ENCODE data around the gene SEMA3D. TPM values are rescaled to one million over a fixed set of nuclear protein-coding genes. Genes with fewer than 3 reads are reported as not detected.
"Not testable (repeated sequence)": the region's sequence is repeated elsewhere in the genome, so short reads cannot be mapped to it uniquely, and the experiment has no call there.

Gene SEMA3D
- polyA plus RNA-seq, 3 donors = 41.8 to 47.6 (median 42.7) TPM

DNA sequence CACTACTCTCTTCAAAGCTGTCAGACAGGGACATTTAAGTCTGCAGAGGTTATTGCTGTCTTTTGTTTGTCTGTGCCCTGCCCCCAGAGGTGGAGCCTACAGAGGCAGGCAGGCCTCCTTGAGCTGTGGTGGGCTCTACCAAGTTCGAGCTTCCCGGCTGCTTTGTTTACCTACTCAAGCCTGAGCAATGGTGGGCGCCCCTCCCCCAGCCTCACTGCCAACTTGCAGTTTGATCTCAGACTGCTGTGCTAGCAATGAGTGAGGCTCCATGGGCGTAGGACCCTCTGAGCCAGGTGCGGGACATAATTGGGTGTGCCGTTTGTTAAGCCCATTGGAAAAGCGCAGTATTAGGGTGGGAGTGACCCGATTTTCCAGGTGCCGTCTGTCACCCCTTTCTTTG lies 193.9 kb downstream of the SEMA3D start:
- DNase-seq = not testable (repeated sequence)

DNA sequence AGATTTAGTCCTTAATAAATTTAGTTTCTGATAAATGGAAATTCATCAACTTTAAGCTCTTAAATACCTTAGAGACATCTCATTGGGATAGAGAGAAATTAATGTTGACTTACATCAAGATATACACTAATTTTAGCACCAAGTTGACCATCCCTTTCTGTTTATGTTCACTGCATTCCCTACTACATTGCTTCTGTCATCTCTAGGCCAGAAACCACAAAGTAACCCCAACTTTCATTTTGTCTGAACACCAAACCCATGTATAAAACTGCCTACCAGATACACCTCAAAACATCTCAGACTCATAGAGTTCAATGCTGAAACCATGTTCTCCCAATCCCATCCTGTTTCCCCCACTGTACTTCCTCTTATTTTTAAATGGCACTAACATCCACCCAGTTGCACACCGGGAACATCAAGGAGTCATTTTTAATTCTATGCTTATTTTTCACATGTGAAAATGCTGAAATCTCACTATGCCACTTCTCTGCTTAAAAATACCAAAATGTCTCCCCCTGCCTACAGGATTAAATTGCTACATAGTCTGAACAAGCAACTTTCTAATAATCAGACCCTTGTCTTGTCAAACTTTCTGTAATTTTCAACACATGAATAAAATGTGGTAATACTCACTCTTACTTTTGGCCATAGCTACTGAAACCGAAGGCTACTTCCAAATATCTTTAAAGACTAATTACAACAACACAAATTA lies 201.6 kb downstream of the SEMA3D start:
- no peak for DNase-seq

DNA sequence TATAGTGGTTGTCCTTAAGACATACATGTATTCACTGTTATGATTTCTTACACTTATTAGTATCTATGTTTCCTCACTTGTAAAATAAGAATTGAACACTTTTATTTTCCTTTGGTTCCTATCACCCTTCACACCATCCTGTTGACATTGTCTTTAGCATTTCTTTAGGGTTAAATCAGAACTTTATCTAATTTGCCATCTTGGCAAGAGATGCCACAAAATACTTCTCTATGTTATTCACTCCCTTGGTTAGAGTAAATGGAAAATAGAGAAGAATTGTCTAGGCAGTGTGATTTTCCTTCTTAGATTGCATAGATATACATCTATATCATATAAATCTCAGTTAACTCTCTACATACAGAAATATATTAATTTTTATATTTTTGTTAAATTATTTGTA lies 204.7 kb downstream of the SEMA3D start:
- no peak for DNase-seq

GRCh38 chr7:84981055-84981976 lies 205.5 kb downstream of the SEMA3D start:
- no peak for DNase-seq

GRCh38 chr7:84975586-84976185 lies 211.2 kb downstream of the SEMA3D start:
- no peak for DNase-seq

DNA sequence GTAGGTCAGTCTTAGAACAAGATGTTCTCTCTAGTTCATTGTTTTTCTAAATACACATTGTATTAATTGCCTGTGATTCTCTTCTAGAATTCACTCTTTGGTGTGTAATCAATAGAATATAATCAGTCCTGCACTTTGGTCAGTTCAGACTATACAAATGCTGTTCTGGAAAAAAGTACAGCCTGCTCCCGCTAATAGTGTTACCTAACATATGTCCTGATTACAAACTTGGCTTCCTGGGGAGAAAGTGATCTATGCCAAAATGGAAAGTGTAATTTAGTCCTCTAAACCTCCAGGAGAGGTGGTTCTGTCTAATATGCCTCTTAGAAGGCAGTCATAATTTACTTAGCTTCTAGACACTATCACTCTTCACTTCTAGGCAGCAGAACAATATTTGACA lies 215.5 kb downstream of the SEMA3D start:
- DNase-seq = no peak

- DNase-seq = no peak
These were observed 216.2 kb downstream of the SEMA3D start for GRCh38 chr7:84970670-84971069.

DNA sequence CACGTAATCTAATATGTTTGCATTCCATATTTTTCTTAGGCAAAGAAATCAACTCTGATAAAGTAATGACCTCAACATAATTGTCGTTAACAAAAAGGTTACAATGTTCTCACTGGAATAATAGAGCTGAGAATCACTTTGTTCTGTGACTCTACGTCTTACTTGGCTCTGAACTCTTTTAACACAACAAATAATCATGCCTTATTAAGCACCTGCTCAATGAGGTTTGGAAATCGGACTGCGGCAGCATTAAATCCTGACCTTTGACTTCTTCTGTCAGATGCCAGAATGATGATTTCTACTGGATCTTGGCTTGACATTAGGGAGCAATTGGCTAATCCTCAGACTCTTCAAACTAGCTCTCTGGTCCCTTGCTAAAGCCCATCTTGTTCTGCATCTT lies 233.6 kb downstream of the SEMA3D start:
- DNase-seq = no peak

DNA sequence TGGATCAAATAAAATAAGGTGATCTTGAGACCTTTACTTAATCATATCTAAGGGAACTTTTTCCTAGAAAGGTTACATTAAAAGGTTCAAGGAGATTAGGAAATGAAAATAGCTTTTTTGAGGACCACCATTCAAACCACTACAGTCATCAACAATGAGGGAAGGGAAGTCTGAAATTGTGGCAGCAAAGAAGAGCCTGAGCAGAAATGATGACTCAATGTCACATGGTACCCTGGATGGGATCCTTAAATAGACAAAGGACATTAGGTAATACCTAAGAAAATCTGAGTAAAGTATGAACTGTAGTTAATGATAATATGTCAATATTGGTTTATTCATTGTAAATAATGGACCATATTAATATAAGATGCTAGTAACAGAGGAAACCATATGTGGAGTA lies 236.0 kb downstream of the SEMA3D start:
- DNase-seq = no peak

GRCh38 chr7:84949501-84949900 lies 237.4 kb downstream of the SEMA3D start:
- no peak for DNase-seq

- no peak for DNase-seq
These were observed 237.8 kb downstream of the SEMA3D start for GRCh38 chr7:84949067-84949466.

DNA sequence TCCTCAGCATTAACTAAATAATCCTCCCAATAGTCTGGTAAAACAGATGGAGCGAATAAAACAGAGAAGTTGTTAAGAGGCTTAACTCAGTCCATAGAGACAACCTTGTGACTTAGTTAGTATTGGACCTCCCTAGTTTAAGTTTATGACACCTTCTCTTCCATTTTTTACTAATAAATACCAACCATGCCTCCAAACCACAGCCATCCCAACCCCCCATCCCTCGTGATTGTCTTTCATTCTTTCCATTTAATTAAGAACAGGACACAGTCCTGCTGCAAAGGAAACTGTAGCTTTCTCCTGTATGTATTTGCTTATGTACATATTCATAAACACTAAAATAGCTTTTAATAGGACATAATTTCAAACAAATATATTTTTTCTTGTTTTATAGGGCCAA lies 238.2 kb downstream of the SEMA3D start:
- no peak for DNase-seq

- no peak for DNase-seq
These were observed 240.3 kb downstream of the SEMA3D start for GRCh38 chr7:84946549-84946948.

Data from renal pelvis (tissue), 4 donors.